T-helper 2 cell treated with Interferon-gamma antibody and Interleukin-4, amounts not matched to agents 5 μg/mL and 100 μg/mL, for 36 hours (primary cell): ENCODE results near the gene GLP2R.

Experiments
- DNase-seq: peaks from one replicate; pipeline ENCODE4 v3.0.0; 2021; ENCODE audit warnings: low spot score
- H3K27ac Mint-ChIP-seq: one replicate; pipeline ENCODE4 v1.8.0; 2021; ENCODE audit warnings: mild to moderate bottlenecking, mixed read lengths
- H3K27me3 Mint-ChIP-seq: one replicate; pipeline ENCODE4 v1.8.0; 2021; ENCODE audit warnings: low read depth, mixed read lengths
- H3K36me3 Mint-ChIP-seq: one replicate; pipeline ENCODE4 v1.8.0; 2021; ENCODE audit warnings: low read depth, mixed read lengths
- H3K4me1 Mint-ChIP-seq: one replicate; pipeline ENCODE4 v1.8.0; 2021; ENCODE audit warnings: low read depth, mixed read lengths
- H3K4me3 Mint-ChIP-seq: one replicate; pipeline ENCODE4 v1.8.0; 2022; ENCODE audit warnings: mild to moderate bottlenecking, moderate library complexity, mixed read lengths
- H3K9me3 Mint-ChIP-seq: one replicate; pipeline ENCODE4 v1.8.0; 2021; ENCODE audit warnings: mixed read lengths

The GLP2R gene

DNA sequence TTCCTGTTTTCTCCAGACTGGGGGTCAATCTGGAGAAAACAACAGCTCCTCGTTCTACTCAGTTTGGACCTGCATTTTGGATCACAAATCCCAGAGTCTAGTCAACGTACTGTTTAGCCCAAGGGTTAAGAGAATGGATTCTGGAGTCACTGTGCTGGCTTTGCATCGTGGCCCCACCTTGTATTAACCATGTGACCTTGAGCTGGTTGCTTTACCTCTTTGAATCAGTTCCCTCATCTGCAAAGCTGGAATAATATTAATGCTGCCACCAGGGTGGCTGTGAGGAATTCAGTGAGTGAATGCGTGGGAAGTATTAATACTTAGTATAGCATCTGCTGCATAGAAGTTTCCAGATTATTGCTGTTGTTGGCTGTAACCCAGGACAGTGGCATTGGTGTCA, 23.0 kb upstream of the GLP2R start:
- H3K9me3 Mint-ChIP-seq = no peaks in the 10 kb centered on the region
- H3K27ac Mint-ChIP-seq = no peak overlapping the region
- no peaks in the 10 kb centered on the region for H3K36me3 Mint-ChIP-seq
- no peak for DNase-seq
- no peak overlapping the region for H3K4me3 Mint-ChIP-seq
- H3K27me3 Mint-ChIP-seq = no peaks in the 10 kb centered on the region
- no peaks in the 10 kb centered on the region for H3K4me1 Mint-ChIP-seq

DNA sequence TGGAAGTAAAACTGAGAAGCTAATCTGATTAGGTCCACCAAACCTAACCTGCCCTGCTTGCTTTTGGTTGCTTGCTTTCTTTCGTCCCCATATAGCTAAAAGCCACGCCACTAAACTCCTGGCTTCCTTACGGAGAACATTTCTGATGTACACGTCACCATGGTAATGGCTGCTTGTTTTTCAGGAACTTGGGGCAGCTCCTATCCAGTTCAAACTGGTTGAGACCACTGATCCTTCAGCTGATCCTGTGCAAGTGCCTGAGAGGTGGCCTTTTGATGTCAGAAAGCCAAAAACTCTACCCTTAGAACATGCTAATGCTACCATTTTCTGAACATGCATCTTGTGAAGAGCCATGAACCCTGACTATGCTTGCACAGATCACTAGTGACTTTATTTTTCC, 20.0 kb upstream of the GLP2R start:
- H3K4me1 Mint-ChIP-seq = no peaks in the 10 kb centered on the region

DNA sequence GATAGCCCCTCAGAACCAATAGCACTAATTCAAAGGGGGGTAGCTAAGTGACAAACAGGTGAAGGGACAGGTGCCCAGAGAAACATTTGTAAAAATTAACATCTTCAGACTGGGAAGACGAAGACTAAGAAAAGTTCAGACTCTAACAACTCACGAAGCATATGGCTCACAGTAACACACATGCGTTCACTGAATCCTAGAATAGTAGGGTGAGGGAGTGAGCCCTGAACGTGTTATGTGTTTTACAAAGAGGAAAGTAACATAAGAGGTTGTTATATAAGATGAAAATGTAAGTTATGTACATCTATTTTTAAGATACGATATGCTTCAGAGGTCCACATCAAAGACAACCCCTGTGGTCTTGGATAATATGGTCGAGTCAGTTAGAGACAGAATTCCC, 19.0 kb upstream of the GLP2R start:
- Mint-ChIP-seq H3K4me1 (no peaks in the 10 kb centered on the region), H3K36me3 (no peaks in the 10 kb centered on the region), H3K9me3 (no peaks in the 10 kb centered on the region), H3K4me3 (no peak overlapping the region), H3K27ac (no peak overlapping the region), H3K27me3 (no peaks in the 10 kb centered on the region)
- no peak for DNase-seq

More for the DNA sequence above, 20.0 kb upstream of the GLP2R start:
- Mint-ChIP-seq H3K4me3 (no peak overlapping the region), H3K36me3 (no peaks in the 10 kb centered on the region), H3K9me3 (no peaks in the 10 kb centered on the region), H3K27me3 (no peaks in the 10 kb centered on the region), H3K27ac (no peak overlapping the region)
- DNase-seq = no peak

DNA sequence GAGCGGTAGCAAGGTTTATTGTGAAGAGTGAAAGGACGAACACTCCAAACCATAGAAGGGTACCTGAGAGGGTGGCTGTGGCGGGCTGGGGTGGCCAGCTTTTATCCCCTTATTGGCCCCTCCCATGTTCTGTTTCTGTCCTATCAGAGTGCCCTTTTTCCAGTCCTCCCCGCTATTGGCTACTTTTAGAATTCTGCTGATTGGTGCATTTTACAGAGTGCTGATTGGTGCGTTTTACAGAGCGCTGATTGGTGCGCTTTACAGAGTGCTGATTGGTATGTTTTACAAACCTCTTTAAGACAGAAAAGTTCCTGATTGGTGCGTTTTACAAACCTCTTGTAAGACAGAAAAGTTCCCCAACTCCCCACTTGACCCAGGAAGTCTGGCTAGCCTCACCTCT, 16.3 kb upstream of the GLP2R start:
- Mint-ChIP-seq H3K27me3 (no peaks in the 10 kb centered on the region), H3K4me1 (no peaks in the 10 kb centered on the region), H3K36me3 (no peaks in the 10 kb centered on the region), H3K4me3 (no peak overlapping the region), H3K9me3 (no peaks in the 10 kb centered on the region), H3K27ac (no peak overlapping the region)
- no peak for DNase-seq

DNA sequence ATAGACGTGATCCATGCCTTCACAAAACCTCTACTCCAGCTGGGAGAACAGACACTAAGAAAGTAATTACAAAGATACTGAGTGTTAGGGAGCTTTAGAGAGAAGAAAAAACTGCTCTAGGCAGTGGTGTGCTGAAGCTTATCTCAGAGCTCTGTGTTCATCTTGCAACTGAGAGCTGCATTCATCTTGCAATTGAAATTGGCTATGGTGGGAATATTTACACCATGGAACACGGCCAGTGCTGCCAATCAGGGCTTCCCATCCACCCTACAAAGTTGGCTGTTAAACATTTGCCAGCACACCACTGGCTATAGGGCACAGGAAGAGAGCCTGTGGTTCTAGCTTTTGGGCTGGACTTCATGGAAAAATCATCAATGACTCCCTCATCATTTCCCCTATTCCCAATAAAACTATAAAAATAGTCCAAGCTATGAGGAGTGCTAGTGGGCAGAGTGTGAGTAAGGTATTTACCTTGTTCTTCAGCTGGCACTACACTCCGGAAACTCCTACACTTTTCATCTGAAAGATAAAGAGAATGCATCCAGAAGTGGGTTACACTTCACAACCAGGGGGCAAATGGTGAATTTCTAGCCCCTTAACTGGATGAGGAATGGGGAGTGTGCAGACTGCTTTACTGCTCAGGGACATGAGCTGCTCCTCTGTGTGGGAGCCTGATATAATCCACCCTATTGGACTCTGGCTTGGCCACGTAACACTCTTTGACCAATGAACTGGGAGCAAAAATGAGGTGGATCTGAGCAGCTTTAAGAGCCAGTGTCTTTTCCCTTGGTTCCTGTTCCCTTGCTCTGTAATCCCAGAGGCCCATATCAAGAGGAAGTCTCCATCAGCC, 15.4 kb upstream of the GLP2R start:
- no peak for DNase-seq
- H3K27ac Mint-ChIP-seq = no peak overlapping the region
- no peaks in the 10 kb centered on the region for H3K4me1 Mint-ChIP-seq
- H3K27me3 Mint-ChIP-seq = no peaks in the 10 kb centered on the region
- no peaks in the 10 kb centered on the region for H3K36me3 Mint-ChIP-seq
- no peaks in the 10 kb centered on the region for H3K9me3 Mint-ChIP-seq
- H3K4me3 Mint-ChIP-seq = no peak overlapping the region

DNA sequence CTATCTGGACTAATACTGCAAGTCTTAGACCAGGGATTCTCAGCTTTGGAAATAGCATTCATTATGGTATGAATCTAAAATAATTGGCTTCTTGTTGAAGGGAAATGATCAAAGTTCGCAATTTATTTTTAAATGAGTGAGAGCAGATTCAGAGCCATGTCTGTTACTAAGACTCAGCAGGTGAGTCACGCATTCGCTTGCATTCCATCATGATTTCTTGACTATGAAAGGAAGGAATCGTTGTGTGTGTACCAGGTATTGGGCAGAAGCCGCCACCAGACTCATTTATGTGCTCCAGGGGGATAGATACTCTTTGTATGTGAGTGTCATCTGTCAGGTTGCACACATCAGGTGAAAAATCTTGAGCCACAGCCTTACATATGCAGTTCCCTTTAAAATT, 14.6 kb upstream of the GLP2R start:
- no peaks in the 10 kb centered on the region for H3K4me1 Mint-ChIP-seq
- no peaks in the 10 kb centered on the region for H3K27me3 Mint-ChIP-seq
- no peak overlapping the region for H3K4me3 Mint-ChIP-seq
- H3K36me3 Mint-ChIP-seq = no peaks in the 10 kb centered on the region
- H3K27ac Mint-ChIP-seq = no peak overlapping the region
- no peaks in the 10 kb centered on the region for H3K9me3 Mint-ChIP-seq
- no peak for DNase-seq

DNA sequence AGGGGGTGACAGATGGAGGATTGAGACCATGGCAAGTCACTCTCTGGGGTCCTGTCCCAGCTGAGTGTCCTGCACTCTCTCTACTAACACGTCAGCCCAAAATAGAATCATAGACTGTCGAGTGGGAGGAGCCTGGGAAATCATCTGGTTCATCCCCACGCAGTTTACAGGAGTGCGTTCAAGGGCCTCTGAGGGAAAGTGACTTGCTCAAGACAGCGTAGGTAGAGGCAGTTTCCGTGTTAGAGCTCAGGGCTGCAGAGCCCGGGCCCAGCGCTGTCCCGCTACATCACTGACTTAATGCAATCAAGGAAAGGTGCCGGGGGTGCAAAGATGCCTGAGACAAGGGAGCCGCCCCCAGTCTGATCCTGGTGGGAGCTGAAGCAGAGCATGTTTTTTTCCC, 14.2 kb upstream of the GLP2R start:
- no peak overlapping the region for H3K4me3 Mint-ChIP-seq
- DNase-seq = no peak
- no peaks in the 10 kb centered on the region for H3K36me3 Mint-ChIP-seq
- no peaks in the 10 kb centered on the region for H3K9me3 Mint-ChIP-seq
- H3K27me3 Mint-ChIP-seq = no peaks in the 10 kb centered on the region
- H3K4me1 Mint-ChIP-seq = no peaks in the 10 kb centered on the region
- no peak overlapping the region for H3K27ac Mint-ChIP-seq

DNA sequence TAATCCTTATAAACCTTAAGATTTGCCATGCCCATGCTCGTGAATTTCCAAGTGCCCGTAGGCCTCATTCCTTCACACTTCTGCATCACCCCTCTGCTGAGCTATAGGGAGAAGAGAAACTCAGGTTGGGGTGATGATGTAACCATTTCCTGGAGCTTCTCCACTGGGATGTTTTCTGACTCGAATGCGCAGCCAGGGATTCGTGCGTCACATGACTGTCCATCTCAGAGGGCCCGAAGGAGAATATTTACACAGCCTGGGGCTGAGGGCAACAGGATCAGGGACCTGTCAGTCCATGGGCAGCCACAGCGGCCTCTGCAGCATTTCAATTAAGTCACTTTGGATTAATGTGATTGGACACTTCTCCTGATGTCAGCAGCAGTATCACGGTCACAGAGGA, 12.6 kb upstream of the GLP2R start:
- no peak overlapping the region for H3K27ac Mint-ChIP-seq
- H3K4me3 Mint-ChIP-seq = no peak overlapping the region
- H3K4me1 Mint-ChIP-seq = no peaks in the 10 kb centered on the region
- H3K36me3 Mint-ChIP-seq = no peaks in the 10 kb centered on the region
- no peak for DNase-seq
- H3K9me3 Mint-ChIP-seq = no peaks in the 10 kb centered on the region
- no peaks in the 10 kb centered on the region for H3K27me3 Mint-ChIP-seq

DNA sequence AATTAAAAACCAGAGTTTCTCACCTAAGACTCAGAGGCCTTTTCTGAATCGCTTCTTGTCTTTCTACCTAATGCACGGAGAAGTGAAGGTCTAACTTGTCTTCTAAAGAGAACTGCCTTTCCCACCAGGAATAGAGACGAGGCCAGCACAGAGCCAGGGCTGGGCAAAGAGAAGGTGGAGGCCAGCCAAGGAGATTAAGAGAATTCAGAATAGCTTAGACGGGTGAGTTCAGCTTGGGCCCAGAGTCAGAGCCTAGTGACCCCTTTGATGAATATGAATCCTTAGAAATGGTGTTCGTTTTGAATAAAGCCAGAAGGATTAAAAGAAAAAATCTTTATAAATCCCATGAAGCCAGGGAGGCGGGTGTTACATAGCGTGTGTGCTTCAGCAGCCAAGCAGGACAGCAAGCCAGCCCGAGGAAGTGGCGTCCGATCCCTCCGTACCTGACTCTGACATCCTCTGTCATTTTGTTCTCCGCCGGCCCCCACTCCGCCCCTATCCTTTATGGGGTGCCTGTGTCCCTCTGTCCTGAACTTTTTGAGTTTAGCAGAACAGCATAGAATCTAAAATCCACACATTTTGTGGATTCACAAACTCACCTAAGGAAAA, 11.3 kb upstream of the GLP2R start:
- H3K36me3 Mint-ChIP-seq = no peaks in the 10 kb centered on the region
- H3K27me3 Mint-ChIP-seq = no peaks in the 10 kb centered on the region
- no peak overlapping the region for H3K27ac Mint-ChIP-seq
- no peaks in the 10 kb centered on the region for H3K9me3 Mint-ChIP-seq
- no peaks in the 10 kb centered on the region for H3K4me1 Mint-ChIP-seq
- no peak overlapping the region for H3K4me3 Mint-ChIP-seq
- no peak for DNase-seq

DNA sequence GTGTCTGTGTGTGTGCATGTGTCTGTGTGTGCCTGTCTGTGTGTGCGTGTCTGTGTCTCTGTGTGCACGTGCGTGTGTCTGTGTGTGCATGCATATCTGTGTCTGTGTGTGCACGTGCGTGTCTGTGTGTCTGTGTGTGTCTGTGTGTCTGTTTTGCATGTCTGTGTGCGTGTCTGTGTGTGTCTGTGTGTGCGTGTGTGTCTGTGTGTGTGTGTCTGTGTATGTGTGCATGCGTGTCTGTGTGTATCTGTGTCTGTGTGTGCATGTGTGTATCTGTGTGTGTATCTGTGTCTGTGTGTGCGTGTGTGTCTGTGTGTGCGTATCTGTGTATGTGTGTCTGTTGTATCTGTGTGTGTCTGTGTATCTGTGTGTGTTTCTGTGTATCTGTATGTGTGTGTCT, 9.3 kb upstream of the GLP2R start:
- Mint-ChIP-seq H3K36me3 (no peaks in the 10 kb centered on the region), H3K27ac (no peak overlapping the region), H3K4me3 (no peak overlapping the region), H3K27me3 (no peaks in the 10 kb centered on the region), H3K9me3 (no peaks in the 10 kb centered on the region), H3K4me1 (no peaks in the 10 kb centered on the region)
- no peak for DNase-seq

DNA sequence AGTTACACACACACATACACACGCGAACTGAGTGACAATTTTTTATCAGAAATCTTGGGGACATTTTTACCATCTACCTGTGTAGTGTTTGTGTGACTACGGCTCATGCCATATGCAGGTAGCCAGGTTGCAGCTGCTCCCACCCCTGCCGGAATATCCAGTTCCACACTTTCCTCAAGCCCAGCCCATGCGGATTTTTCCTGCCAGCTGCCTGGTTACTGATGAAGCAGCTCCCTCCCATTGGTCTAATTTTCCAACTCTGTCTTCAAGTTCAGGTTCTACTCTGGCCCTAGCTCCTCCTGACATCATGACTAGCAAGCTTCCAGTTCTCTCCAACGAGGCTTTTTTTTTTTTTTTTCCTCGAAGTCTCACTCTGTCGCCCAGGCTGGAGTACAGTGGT, 8.6 kb upstream of the GLP2R start:
- Mint-ChIP-seq H3K36me3 (no peaks in the 10 kb centered on the region), H3K9me3 (no peaks in the 10 kb centered on the region), H3K4me1 (no peaks in the 10 kb centered on the region), H3K27ac (no peak overlapping the region), H3K27me3 (no peaks in the 10 kb centered on the region), H3K4me3 (no peak overlapping the region)
- no peak for DNase-seq

DNA sequence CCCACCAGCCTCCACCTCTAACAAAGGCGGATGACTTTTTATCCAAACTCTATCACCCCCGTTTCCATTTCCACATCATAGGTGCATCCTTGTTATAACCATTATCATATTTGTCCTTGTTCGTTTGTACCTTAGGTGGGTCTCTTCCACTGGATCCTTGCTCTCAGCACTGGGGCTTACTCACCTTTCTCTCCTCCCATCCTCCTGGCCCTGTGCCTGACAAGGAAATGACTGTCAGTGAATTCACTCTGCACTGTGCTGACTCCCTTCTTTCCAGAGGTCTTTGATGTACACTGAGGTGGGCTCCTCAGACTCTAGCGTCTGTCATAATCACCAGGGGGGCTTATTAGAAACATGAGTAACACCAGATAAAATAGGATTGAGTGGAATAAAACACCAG, 7.0 kb upstream of the GLP2R start:
- Mint-ChIP-seq H3K36me3 (no peaks in the 10 kb centered on the region), H3K4me1 (no peaks in the 10 kb centered on the region), H3K9me3 (no peaks in the 10 kb centered on the region), H3K4me3 (no peak overlapping the region), H3K27me3 (no peaks in the 10 kb centered on the region), H3K27ac (no peak overlapping the region)
- no peak for DNase-seq

DNA sequence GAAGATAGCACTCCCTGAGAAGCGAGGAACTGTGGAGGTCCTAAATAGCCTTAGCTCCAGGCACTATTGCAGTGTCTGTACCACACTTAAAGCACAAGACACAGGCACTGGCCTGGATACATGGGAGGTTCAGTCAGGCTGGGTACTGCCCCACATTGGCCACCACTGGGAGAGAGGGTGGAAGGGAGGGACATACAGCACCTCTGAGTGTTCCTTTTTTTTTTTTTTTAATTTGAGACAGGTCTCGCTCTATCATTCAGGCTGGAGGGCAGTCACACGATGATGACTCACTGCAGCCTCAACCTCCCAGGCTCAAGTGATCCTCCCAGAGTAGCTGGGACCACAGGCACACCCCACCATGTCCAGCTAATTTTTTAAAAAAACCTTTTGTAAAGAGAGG, 5.3 kb upstream of the GLP2R start:
- no peak for DNase-seq
- no peaks in the 10 kb centered on the region for H3K27me3 Mint-ChIP-seq
- H3K4me1 Mint-ChIP-seq = no peaks in the 10 kb centered on the region
- no peak overlapping the region for H3K27ac Mint-ChIP-seq
- H3K36me3 Mint-ChIP-seq = no peaks in the 10 kb centered on the region
- H3K4me3 Mint-ChIP-seq = no peak overlapping the region
- no peaks in the 10 kb centered on the region for H3K9me3 Mint-ChIP-seq

DNA sequence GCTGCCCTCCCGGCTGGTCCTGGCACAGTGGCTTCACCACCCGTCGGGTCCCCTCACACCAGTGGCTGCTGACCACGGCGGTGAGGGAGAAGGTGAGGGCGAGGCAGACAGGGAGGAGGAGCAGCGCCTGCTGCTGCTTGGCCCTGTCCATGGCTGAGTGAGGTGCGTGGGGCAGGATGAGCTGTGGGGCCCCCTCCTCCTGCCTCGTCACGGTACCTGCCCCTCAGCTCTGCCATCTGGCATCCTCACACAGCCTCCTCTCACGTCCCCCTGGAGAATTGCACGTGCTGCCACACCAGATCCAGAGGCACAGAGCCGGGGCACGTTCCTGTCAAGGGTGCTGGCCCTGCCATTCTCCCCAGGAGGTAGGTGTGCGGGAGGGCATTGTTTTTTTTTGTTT, 3.8 kb upstream of the GLP2R start, which contains the start of gene GSG1L2:
Gene GSG1L2 (minus strand): TSS at position 159 of the 400 bp plus-strand sequence. CDS start 8 bp downstream, at position 151.
- no peak within 1 kb of the TSS for H3K4me3 Mint-ChIP-seq
- no peaks in the 10 kb centered on the region for H3K9me3 Mint-ChIP-seq
- no peaks in the 10 kb centered on the region for H3K4me1 Mint-ChIP-seq
- H3K36me3 Mint-ChIP-seq = no peaks in the 10 kb centered on the region
- no peak within 1 kb of the TSS for H3K27ac Mint-ChIP-seq
- no peak for DNase-seq
- no peaks in the 10 kb centered on the region for H3K27me3 Mint-ChIP-seq

DNA sequence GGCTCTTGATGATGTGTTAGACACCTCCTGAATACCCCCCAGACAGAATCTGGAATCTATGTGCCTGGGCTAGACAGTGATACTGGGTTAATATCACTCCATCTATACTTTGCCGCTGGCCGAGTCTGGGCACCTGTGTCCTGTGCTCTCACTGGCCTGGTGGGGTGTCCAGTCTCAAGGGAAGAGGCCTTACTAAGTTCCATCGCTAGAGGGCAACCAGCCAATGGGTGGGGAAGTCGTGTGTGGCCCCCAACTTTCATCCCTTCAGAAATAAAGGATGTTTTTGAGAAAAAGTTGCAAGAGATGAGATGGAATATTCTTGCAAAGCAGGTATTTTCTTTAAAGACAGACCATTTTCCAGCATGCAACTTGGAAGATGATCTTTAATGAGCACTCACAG, 1.6 kb upstream of the GLP2R start:
- H3K36me3 Mint-ChIP-seq = no peaks in the 10 kb centered on the region
- no peak overlapping the region for H3K27ac Mint-ChIP-seq
- no peaks in the 10 kb centered on the region for H3K27me3 Mint-ChIP-seq
- no peaks in the 10 kb centered on the region for H3K9me3 Mint-ChIP-seq
- H3K4me1 Mint-ChIP-seq = no peaks in the 10 kb centered on the region
- DNase-seq = no peak
- no peak overlapping the region for H3K4me3 Mint-ChIP-seq
